Uterine smooth muscle cell (primary cell): Measurements from ENCODE around the gene RALY. TPM values are rescaled to one million over a fixed set of nuclear protein-coding genes. Genes with fewer than 3 reads are reported as not detected.

ENCODE experiments used
- total RNA-seq: library from RNA; depleted of rRNA; stranded (reverse); fragments of >200 nt; gene quantifications from 2 replicates; pipeline ENCODE4 v1.2.3, GENCODE V29; 2014

The RALY gene
- total RNA-seq = 50.0 and 69.8 TPM in 2 replicates

DNA sequence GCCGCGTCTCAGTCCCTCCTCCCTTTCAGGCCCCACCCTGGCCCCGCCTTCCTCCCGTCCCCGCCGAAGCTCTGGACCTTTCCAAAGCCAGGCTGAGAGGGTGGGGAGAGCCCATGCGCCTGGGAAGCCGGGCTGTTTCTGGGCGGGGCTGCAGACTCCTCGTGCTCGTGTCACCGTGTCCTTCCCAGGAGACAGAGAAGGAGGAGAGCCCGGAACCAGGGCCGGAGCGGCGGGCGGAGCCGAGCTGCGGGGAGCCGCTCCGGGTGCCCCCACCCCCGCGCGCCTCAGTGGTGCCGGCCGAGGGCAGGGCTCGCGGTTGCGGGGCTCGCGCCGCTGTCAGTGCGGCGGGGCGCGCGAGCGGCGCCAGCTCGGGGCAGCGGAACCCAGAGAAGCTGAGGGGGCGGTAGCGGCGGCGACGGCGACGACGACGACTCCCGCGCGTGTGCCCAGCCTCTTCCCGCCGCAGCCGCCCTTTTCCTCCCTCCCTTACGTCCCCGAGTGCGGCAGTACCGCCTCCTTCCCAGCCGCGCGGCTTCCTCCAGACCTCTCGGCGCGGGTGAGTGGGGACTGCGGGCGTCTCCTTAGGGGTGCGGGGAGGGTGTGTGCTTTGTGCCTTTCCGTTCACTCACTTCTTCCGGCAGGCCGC lies at the start of gene RALY:
Gene RALY (plus strand): TSS at position 336 of the 646 bp plus-strand sequence. CDS start 78,164 bp downstream, outside the sequence.

DNA sequence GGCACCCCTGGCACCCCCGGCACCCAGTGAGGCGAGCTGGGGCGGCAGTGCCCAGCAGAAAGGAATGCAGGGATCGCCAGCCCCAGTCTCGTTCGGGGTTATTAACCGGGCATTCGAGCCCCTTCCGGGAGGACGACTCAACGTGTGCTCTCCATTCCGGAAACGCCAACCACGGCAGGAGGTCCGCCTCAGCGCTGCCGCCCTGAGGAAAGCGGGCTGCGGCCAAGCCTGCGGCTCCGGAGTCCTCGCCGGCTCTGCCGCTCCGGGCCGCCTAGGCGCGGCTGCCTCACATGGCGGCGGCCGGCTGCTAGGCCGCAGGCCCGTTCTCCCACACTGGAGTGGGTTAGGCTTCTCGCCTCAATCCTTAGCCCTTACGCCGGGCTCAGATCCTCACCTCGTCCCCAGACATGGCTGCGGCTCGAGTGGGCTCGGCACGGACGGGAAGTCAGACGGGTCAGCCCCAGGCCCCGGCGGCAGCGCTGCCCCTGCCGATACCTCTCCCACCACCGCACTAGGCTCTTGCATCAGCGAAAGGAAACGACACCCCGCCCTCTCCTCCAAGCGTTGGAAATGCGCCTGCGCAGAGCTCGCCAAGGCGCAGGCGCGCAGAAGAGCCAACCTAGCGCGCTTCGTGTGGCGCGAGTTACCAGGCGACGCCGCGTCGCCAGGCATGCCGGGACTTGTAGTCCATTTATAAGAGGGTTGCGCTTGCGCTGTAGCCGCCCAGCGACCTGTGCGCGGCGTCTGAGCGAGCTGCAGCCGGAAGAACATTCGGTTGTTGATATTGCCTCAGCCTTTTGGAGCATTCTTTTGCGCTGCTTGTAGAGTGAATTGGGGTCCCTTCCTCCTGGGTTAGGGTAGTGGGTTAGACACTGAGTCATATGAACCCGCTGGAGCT lies 118.2 kb downstream of the RALY start, which contains the start of gene EIF2S2:
Gene EIF2S2 (minus strand): TSS at position 542 of the 898 bp plus-strand sequence. CDS start 133 bp downstream, at position 409.

Other genes with a start within 250 kb of the RALY start
- gene CHMP4B, start 182.6 kb upstream of the RALY start, total RNA-seq = 39.6 and 40.3 TPM in 2 replicates
- 146 and 155 TPM in 2 replicates for gene EIF2S2, start 118.3 kb downstream of the RALY start, total RNA-seq
- not detected in 2 replicates for gene ASIP, start 247.5 kb downstream of the RALY start, total RNA-seq